ENCODE results near the gene XRCC4.

- TF ChIP-seq CTCF (optimal IDR thresholded peaks at IDR 0.05 in 1 of 3, IDR thresholded peaks at IDR 0.05 in 1 of 3, conservative IDR thresholded peaks at IDR 0.05 in 1 of 3; ENCODE audit: extremely low read depth in 1 of 3, insufficient read depth in 2 of 3, low read length in 3 of 3) = no peak
- no peak for TF ChIP-seq EZH2 (IDR thresholded peaks at IDR 0.05; ENCODE audit: low read length)
Measured at GRCh38 chr5:83227611-83228010, 150.3 kb downstream of the XRCC4 start.

Data from keratinocyte (primary cell).